ENCODE data around the gene TMCO4. TPM values are rescaled to one million over a fixed set of nuclear protein-coding genes. Genes with fewer than 3 reads are reported as not detected.
"Not testable (repeated sequence)": the region's sequence is repeated elsewhere in the genome, so short reads cannot be mapped to it uniquely, and the experiment has no call there.

Gene TMCO4
- total and polyA plus RNA-seq, 10 of the 15 experiments (the other 5 are each of a cell fraction or from before 2014, with no cell fraction given): 2.4 to 20.8 (median 13.0) TPM

GRCh38 chr1:19637606-19638005 lies 162.1 kb downstream of the TMCO4 start:
- in situ Hi-C loops (cut with MboI): no loop called here
- POLR2A ChIA-PET: no interaction called here
- H2AFZ ChIP-seq (ENCODE audit: control insufficient read depth, low read depth, low read length): no peak overlapping the region
- FAIRE-seq (no peak), DNase-seq (ENCODE audit: low read depth, low spot score) (no peak), ATAC-seq (no peak)
- intact Hi-C loops (cut with micrococcal nuclease; ENCODE audit: unreplicated experiment): no loop called here
- no peak overlapping the region for H3K27ac ChIP-seq (ENCODE audit: control insufficient read depth, insufficient read depth)
- H3K4me2 ChIP-seq (ENCODE audit: control insufficient read depth, insufficient read depth): no peak overlapping the region
- WGBS (ENCODE audit: insufficient coverage, insufficient replicate concordance, low lambda C conversion rate, missing lambda C conversion rate): 71% methylated on average over 8 of the region's 10 CpGs
- BruUV-seq (replicated peaks): no TSS peak
- H3K79me2 ChIP-seq (ENCODE audit: control insufficient read depth, insufficient read depth, low read length): no peaks in the 10 kb centered on the region
- SMC1A ChIA-PET (ENCODE audit: uncharacterized antibody, unreplicated experiment): interaction anchor here (0.9 kb wide), 1 partner anchor 237 kb away, joined by 3 read pairs; no protein-coding TSS in a partner anchor
- CTCF ChIA-PET: no interaction called here
- no peak for TF ChIP-seq MYC (IDR thresholded peaks at IDR 0.05; ENCODE audit: insufficient read depth, insufficient read length, insufficient replicate concordance, low read length, severe bottlenecking)
- no peak for TF ChIP-seq MXI1 (IDR thresholded peaks at IDR 0.05; ENCODE audit: low read depth, low read length)
- TF ChIP-seq HDAC2 (IDR thresholded peaks at IDR 0.05): no peak
- no peak for TF ChIP-seq ZNF24 (IDR thresholded peaks at IDR 0.05)
- TF ChIP-seq NFYA (IDR thresholded peaks at IDR 0.05; ENCODE audit: borderline replicate concordance, low read depth, low read length): no peak
- no peak for TF ChIP-seq E4F1 (IDR thresholded peaks at IDR 0.05; ENCODE audit: borderline replicate concordance, partially characterized antibody)
- no peak for TF ChIP-seq IRF3 (IDR thresholded peaks at IDR 0.05)
- TF ChIP-seq NR2F1 (conservative IDR thresholded peaks at IDR 0.05): no peak
- no peak overlapping the region for H3K4me3 ChIP-seq
- H3K9ac ChIP-seq (ENCODE audit: control insufficient read depth, insufficient read depth, low read length): no peak overlapping the region
- no peaks in the 10 kb centered on the region for H3K36me3 ChIP-seq (ENCODE audit: control insufficient read depth in 2 of 2, insufficient read depth in 2 of 2, low read length in 1 of 2)
- H3K9me3 ChIP-seq (replicated peaks; ENCODE audit: control insufficient read depth, insufficient read depth, low read length): no peaks in the 10 kb centered on the region
- H4K20me1 ChIP-seq (ENCODE audit: control insufficient read depth, insufficient read depth): no peaks in the 10 kb centered on the region
- H3K4me1 ChIP-seq (ENCODE audit: control insufficient read depth, insufficient read depth, low read length): no peaks in the 10 kb centered on the region
- RAD21 ChIA-PET (ENCODE audit: unreplicated experiment): no interaction called here
- H3K27me3 ChIP-seq (replicated peaks in 1 of 2; ENCODE audit: control insufficient read depth in 2 of 2, insufficient read depth in 2 of 2, low read length in 1 of 2): no peaks in the 10 kb centered on the region; a peak in 1 of 4 replicates

- H3K27me3 ChIP-seq (replicated peaks in 1 of 2; ENCODE audit: control insufficient read depth in 2 of 2, insufficient read depth in 2 of 2, low read length in 1 of 2); CTCF ChIA-PET; DNase-seq (ENCODE audit: low read depth, low spot score); H3K36me3 ChIP-seq (ENCODE audit: control insufficient read depth in 2 of 2, insufficient read depth in 2 of 2, low read length in 1 of 2); BruUV-seq (replicated peaks); RAD21 ChIA-PET (ENCODE audit: unreplicated experiment); in situ Hi-C loops (cut with MboI); intact Hi-C loops (cut with micrococcal nuclease; ENCODE audit: unreplicated experiment); H3K27ac ChIP-seq (ENCODE audit: control insufficient read depth, insufficient read depth); H2AFZ ChIP-seq (ENCODE audit: control insufficient read depth, low read depth, low read length); FAIRE-seq; H4K20me1 ChIP-seq (ENCODE audit: control insufficient read depth, insufficient read depth); H3K9me3 ChIP-seq (replicated peaks; ENCODE audit: control insufficient read depth, insufficient read depth, low read length); ATAC-seq; H3K4me3 ChIP-seq; POLR2A ChIA-PET; H3K4me2 ChIP-seq (ENCODE audit: control insufficient read depth, insufficient read depth); H3K79me2 ChIP-seq (ENCODE audit: control insufficient read depth, insufficient read depth, low read length); H3K9ac ChIP-seq (ENCODE audit: control insufficient read depth, insufficient read depth, low read length); H3K4me1 ChIP-seq (ENCODE audit: control insufficient read depth, insufficient read depth, low read length): not testable (repeated sequence)
- 74% methylated on average over 10 of the region's 10 CpGs for WGBS (ENCODE audit: insufficient coverage, insufficient replicate concordance, low lambda C conversion rate, missing lambda C conversion rate)
- SMC1A ChIA-PET (ENCODE audit: uncharacterized antibody, unreplicated experiment): interaction anchor here (0.9 to 1.6 kb wide), 2 partner anchors 14 to 236 kb away, joined by 3 read pairs; no protein-coding TSS in a partner anchor
These were observed 163.0 kb downstream of the TMCO4 start for GRCh38 chr1:19636749-19637148.
